ENCODE measurements around the gene POU5F1. TPM values are rescaled to one million over a fixed set of nuclear protein-coding genes. Genes with fewer than 3 reads are reported as not detected.

Gene POU5F1
- total RNA-seq, 1 experiment from 2014 or later = not detected

DNA sequence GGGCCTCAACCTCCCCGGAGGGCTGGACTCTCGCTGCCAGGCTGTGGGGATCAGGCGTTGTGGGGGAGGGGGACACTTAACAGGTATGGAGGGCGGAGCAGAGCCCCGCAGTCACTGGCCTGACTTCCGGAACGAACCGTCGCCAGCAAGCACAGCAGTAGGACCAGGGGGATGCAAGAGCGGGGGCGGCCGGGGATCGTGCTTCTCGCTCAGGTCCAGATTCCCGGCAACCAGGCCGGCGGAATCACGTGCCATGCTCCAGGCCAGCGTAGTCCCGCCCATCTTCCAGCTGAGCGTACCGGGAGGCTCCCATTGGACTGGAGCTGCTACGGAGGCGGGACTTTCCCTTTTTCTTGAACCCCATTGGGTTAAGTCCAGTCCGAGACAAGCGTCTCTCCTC, 10.0 kb upstream of the POU5F1 start:
- no TSS peak for BruUV-seq (replicated peaks)
- no peaks in the 10 kb centered on the region for H3K9me3 ChIP-seq (ENCODE audit: low read length)
- no peak overlapping the region for H2AFZ ChIP-seq (ENCODE audit: low read length)
- no peaks in the 10 kb centered on the region for H3K36me3 ChIP-seq (ENCODE audit: low read depth, low read length)
- H4K20me1 ChIP-seq (ENCODE audit: low read length) = no peaks in the 10 kb centered on the region
- POLR2A ChIA-PET (ENCODE audit: unreplicated experiment) = no interaction called here
- H3K27me3 ChIP-seq (ENCODE audit: low read length) = no peaks in the 10 kb centered on the region
- H3K27ac ChIP-seq (ENCODE audit: low read length) = no peak overlapping the region
- intact Hi-C loops (cut with micrococcal nuclease) = no loop called here
- ATAC-seq = no peak
- H3K9ac ChIP-seq (ENCODE audit: low read length) = no peak overlapping the region
- H3K79me2 ChIP-seq (ENCODE audit: low read length) = no peaks in the 10 kb centered on the region
- CTCF ChIA-PET = no interaction called here
- no peaks in the 10 kb centered on the region for H3K4me1 ChIP-seq (ENCODE audit: insufficient read depth, low read length)
- DNase-seq = no peak
- H3K4me2 ChIP-seq (ENCODE audit: low read length) = no peak overlapping the region
- H3F3A ChIP-seq (ENCODE audit: low read length, unreplicated experiment) = no peaks in the 10 kb centered on the region
- no peak overlapping the region for H3K4me3 ChIP-seq (ENCODE audit: low read length)
- TF ChIP-seq EZH2 (IDR thresholded peaks at IDR 0.05; ENCODE audit: low read length, unreplicated experiment) (no peak), CTCF (conservative IDR thresholded peaks at IDR 0.05; ENCODE audit: low read depth, low read length) (no peak), EZH2phosphoT487 (IDR thresholded peaks at IDR 0.05; ENCODE audit: borderline replicate concordance, low read length) (no peak)
- no peaks in the 10 kb centered on the region for H3K9me2 ChIP-seq (replicated peaks; ENCODE audit: low read length)

DNA sequence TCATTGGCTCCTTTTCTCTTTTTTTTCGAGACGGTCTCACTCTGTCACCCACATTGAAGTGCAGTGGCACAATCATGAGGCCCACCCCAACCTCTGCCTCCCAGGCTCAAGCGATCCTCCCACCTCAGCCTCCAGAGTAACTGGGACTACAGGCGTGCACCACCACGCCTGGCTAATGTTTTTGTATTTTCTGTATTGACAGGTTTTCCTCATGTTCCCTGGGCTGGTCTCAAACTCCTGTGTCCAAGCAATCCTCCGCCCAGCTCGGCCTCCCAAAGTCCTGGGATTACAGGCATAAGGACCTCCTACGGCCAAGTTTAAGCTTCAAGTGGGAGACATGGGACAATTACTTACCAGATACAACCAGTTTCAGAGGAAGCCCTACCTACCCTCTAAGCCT, 9.4 kb upstream of the POU5F1 start:
- H3F3A ChIP-seq (ENCODE audit: low read length, unreplicated experiment) = no peaks in the 10 kb centered on the region
- no peak overlapping the region for H2AFZ ChIP-seq (ENCODE audit: low read length)
- no peaks in the 10 kb centered on the region for H3K4me1 ChIP-seq (ENCODE audit: insufficient read depth, low read length)
- no peak overlapping the region for H3K4me2 ChIP-seq (ENCODE audit: low read length)
- no peaks in the 10 kb centered on the region for H3K27me3 ChIP-seq (ENCODE audit: low read length)
- H4K20me1 ChIP-seq (ENCODE audit: low read length) = no peaks in the 10 kb centered on the region
- no peak overlapping the region for H3K9ac ChIP-seq (ENCODE audit: low read length)
- ChIA-PET CTCF (no interaction called here), POLR2A (ENCODE audit: unreplicated experiment) (no interaction called here)
- ATAC-seq = no peak
- H3K4me3 ChIP-seq (ENCODE audit: low read length) = no peak overlapping the region
- H3K79me2 ChIP-seq (ENCODE audit: low read length) = no peaks in the 10 kb centered on the region
- no peak for DNase-seq
- no peaks in the 10 kb centered on the region for H3K9me3 ChIP-seq (ENCODE audit: low read length)
- intact Hi-C loops (cut with micrococcal nuclease) = no loop called here
- H3K9me2 ChIP-seq (replicated peaks; ENCODE audit: low read length) = no peaks in the 10 kb centered on the region
- TF ChIP-seq CTCF (conservative IDR thresholded peaks at IDR 0.05; ENCODE audit: low read depth, low read length) (no peak), EZH2phosphoT487 (IDR thresholded peaks at IDR 0.05; ENCODE audit: borderline replicate concordance, low read length) (no peak), EZH2 (IDR thresholded peaks at IDR 0.05; ENCODE audit: low read length, unreplicated experiment) (no peak)
- H3K27ac ChIP-seq (ENCODE audit: low read length) = no peak overlapping the region
- BruUV-seq (replicated peaks) = no TSS peak
- no peaks in the 10 kb centered on the region for H3K36me3 ChIP-seq (ENCODE audit: low read depth, low read length)

GRCh38 chr6:31179042-31179386, 8.5 kb upstream of the POU5F1 start:
- CTCF ChIA-PET = no interaction called here
- H3K4me2 ChIP-seq (ENCODE audit: low read length) = no peak overlapping the region
- no peaks in the 10 kb centered on the region for H3K27me3 ChIP-seq (ENCODE audit: low read length)

More at GRCh38 chr6:31179042-31179386, 8.5 kb upstream of the POU5F1 start:
- Histone ChIP-seq H3K9ac (ENCODE audit: low read length) (no peak overlapping the region), H3K27ac (ENCODE audit: low read length) (no peak overlapping the region), H3K9me3 (ENCODE audit: low read length) (no peaks in the 10 kb centered on the region), H3K79me2 (ENCODE audit: low read length) (no peaks in the 10 kb centered on the region), H3K36me3 (ENCODE audit: low read depth, low read length) (no peaks in the 10 kb centered on the region), H3F3A (ENCODE audit: low read length, unreplicated experiment) (no peaks in the 10 kb centered on the region), H4K20me1 (ENCODE audit: low read length) (no peaks in the 10 kb centered on the region), H3K9me2 (replicated peaks; ENCODE audit: low read length) (no peaks in the 10 kb centered on the region), H2AFZ (ENCODE audit: low read length) (no peak overlapping the region), H3K4me1 (ENCODE audit: insufficient read depth, low read length) (no peaks in the 10 kb centered on the region), H3K4me3 (ENCODE audit: low read length) (no peak overlapping the region)
- DNase-seq = no peak
- intact Hi-C loops (cut with micrococcal nuclease) = no loop called here
- TF ChIP-seq EZH2 (IDR thresholded peaks at IDR 0.05; ENCODE audit: low read length, unreplicated experiment) = no peak
- TF ChIP-seq EZH2phosphoT487 (IDR thresholded peaks at IDR 0.05; ENCODE audit: borderline replicate concordance, low read length) = no peak
- TF ChIP-seq CTCF (conservative IDR thresholded peaks at IDR 0.05; ENCODE audit: low read depth, low read length) = no peak
- BruUV-seq (replicated peaks) = no TSS peak
- ATAC-seq = no peak
- POLR2A ChIA-PET (ENCODE audit: unreplicated experiment) = no interaction called here
